ENCODE results near the gene LDB2. TPM values are rescaled to one million over a fixed set of nuclear protein-coding genes. Genes with fewer than 3 reads are reported as not detected.

Gene LDB2
- total RNA-seq, 1 experiment from 2014 or later, result not detected

- Mint-ChIP-seq H3K9me3 (ENCODE audit: low read depth, unreplicated experiment) (no peaks in the 10 kb centered on the region), H3K27ac (ENCODE audit: unreplicated experiment) (no peak overlapping the region), H3K4me1 (ENCODE audit: low read depth, unreplicated experiment) (no peaks in the 10 kb centered on the region), H3K36me3 (ENCODE audit: insufficient read depth, unreplicated experiment) (no peaks in the 10 kb centered on the region), H3K27me3 (ENCODE audit: unreplicated experiment) (no peaks in the 10 kb centered on the region), H3K4me3 (ENCODE audit: low read depth, unreplicated experiment) (no peak overlapping the region)
- BruUV-seq (replicated peaks), result no TSS peak
- no peak for DNase-seq
- no peak for TF ChIP-seq CTCF (IDR thresholded peaks at IDR 0.05; ENCODE audit: unreplicated experiment)
- CTCF ChIA-PET, result no interaction called here
- intact Hi-C loops (cut with micrococcal nuclease; ENCODE audit: unreplicated experiment), result no loop called here
These were observed 158.3 kb downstream of the LDB2 start for GRCh38 chr4:16739997-16740624.

- BruUV-seq (replicated peaks), result no TSS peak
- TF ChIP-seq CTCF (IDR thresholded peaks at IDR 0.05; ENCODE audit: unreplicated experiment), result no peak
- CTCF ChIA-PET, result no interaction called here
- no peaks in the 10 kb centered on the region for H3K36me3 Mint-ChIP-seq (ENCODE audit: insufficient read depth, unreplicated experiment)
- H3K4me3 Mint-ChIP-seq (ENCODE audit: low read depth, unreplicated experiment), result no peak overlapping the region
- no peak overlapping the region for H3K27ac Mint-ChIP-seq (ENCODE audit: unreplicated experiment)
- no peak for DNase-seq
- no peaks in the 10 kb centered on the region for H3K9me3 Mint-ChIP-seq (ENCODE audit: low read depth, unreplicated experiment)
- H3K27me3 Mint-ChIP-seq (ENCODE audit: unreplicated experiment), result no peaks in the 10 kb centered on the region
- H3K4me1 Mint-ChIP-seq (ENCODE audit: low read depth, unreplicated experiment), result no peaks in the 10 kb centered on the region
- intact Hi-C loops (cut with micrococcal nuclease; ENCODE audit: unreplicated experiment), result no loop called here
These were observed 159.9 kb downstream of the LDB2 start for GRCh38 chr4:16738558-16738957.

GRCh38 chr4:16733509-16733908 lies 164.9 kb downstream of the LDB2 start:
- no peaks in the 10 kb centered on the region for H3K4me1 Mint-ChIP-seq (ENCODE audit: low read depth, unreplicated experiment)
- CTCF ChIA-PET, result interaction anchor here (0.7 kb wide), 1 partner anchor 218 kb away, joined by 3 read pairs; no protein-coding TSS in a partner anchor
- H3K36me3 Mint-ChIP-seq (ENCODE audit: insufficient read depth, unreplicated experiment), result no peaks in the 10 kb centered on the region
- no peak for TF ChIP-seq CTCF (IDR thresholded peaks at IDR 0.05; ENCODE audit: unreplicated experiment)
- DNase-seq, result no peak
- no peak overlapping the region for H3K4me3 Mint-ChIP-seq (ENCODE audit: low read depth, unreplicated experiment)
- H3K27ac Mint-ChIP-seq (ENCODE audit: unreplicated experiment), result no peak overlapping the region
- intact Hi-C loops (cut with micrococcal nuclease; ENCODE audit: unreplicated experiment), result no loop called here
- no peaks in the 10 kb centered on the region for H3K9me3 Mint-ChIP-seq (ENCODE audit: low read depth, unreplicated experiment)
- no TSS peak for BruUV-seq (replicated peaks)
- no peaks in the 10 kb centered on the region for H3K27me3 Mint-ChIP-seq (ENCODE audit: unreplicated experiment)

- no peak overlapping the region for H3K4me3 Mint-ChIP-seq (ENCODE audit: low read depth, unreplicated experiment)
- CTCF ChIA-PET, result no interaction called here
- no TSS peak for BruUV-seq (replicated peaks)
- no peak for DNase-seq
- H3K9me3 Mint-ChIP-seq (ENCODE audit: low read depth, unreplicated experiment), result no peaks in the 10 kb centered on the region
- intact Hi-C loops (cut with micrococcal nuclease; ENCODE audit: unreplicated experiment), result no loop called here
- H3K27me3 Mint-ChIP-seq (ENCODE audit: unreplicated experiment), result no peaks in the 10 kb centered on the region
- H3K36me3 Mint-ChIP-seq (ENCODE audit: insufficient read depth, unreplicated experiment), result no peaks in the 10 kb centered on the region
- no peak overlapping the region for H3K27ac Mint-ChIP-seq (ENCODE audit: unreplicated experiment)
- TF ChIP-seq CTCF (IDR thresholded peaks at IDR 0.05; ENCODE audit: unreplicated experiment), result no peak
- H3K4me1 Mint-ChIP-seq (ENCODE audit: low read depth, unreplicated experiment), result no peaks in the 10 kb centered on the region
These were observed 165.7 kb downstream of the LDB2 start for GRCh38 chr4:16732741-16733140.

All from Calu3 (cell line).